DMS 273 (cell line): ENCODE measurements around the gene PRR30.
A peak's percentile ranks its signal among the peaks of the same experiment; 100 is the strongest.
"Not testable (repeated sequence)": the region's sequence is repeated elsewhere in the genome, so short reads cannot be mapped to it uniquely, and the experiment has no call there.

Experiments used
- DNase-seq: peaks from one replicate; lab custom pipeline; 2025; ENCODE audit not compliant: unreplicated experiment; lab: John Stamatoyannopoulos, UW

PRR30 gene

GRCh38 chr2:27139310-27139709 is at the start of gene PRR30:
PRR30 (minus strand) TSS chr2:27139410; CDS start chr2:27138329, 1,081 bp downstream.
- no peak for DNase-seq

GRCh38 chr2:27186613-27187345 is 47.6 kb upstream of the PRR30 start:
- DNase-seq = no peak

GRCh38 chr2:27185331-27186026 is 46.3 kb upstream of the PRR30 start:
- peak; percentile 92 for DNase-seq

- peak; percentile 47 for DNase-seq
Measured at GRCh38 chr2:27184115-27184514, 44.9 kb upstream of the PRR30 start.

- no peak for DNase-seq
Measured at GRCh38 chr2:27182346-27182745, 43.1 kb upstream of the PRR30 start.

- no peak for DNase-seq
Measured at GRCh38 chr2:27179344-27180000, 40.3 kb upstream of the PRR30 start.

- no peak for DNase-seq
Measured at GRCh38 chr2:27178469-27178868, 39.3 kb upstream of the PRR30 start.

- DNase-seq = no peak
Measured at GRCh38 chr2:27177441-27178351, 38.5 kb upstream of the PRR30 start.

GRCh38 chr2:27175781-27176180 is 36.6 kb upstream of the PRR30 start:
- DNase-seq = not testable (repeated sequence)

- no peak for DNase-seq
Measured at GRCh38 chr2:27175330-27175729, 36.1 kb upstream of the PRR30 start.

GRCh38 chr2:27174638-27175037 is 35.4 kb upstream of the PRR30 start:
- DNase-seq = no peak

GRCh38 chr2:27171351-27171848 is 32.2 kb upstream of the PRR30 start:
- no peak for DNase-seq

GRCh38 chr2:27170581-27171337 is 31.5 kb upstream of the PRR30 start:
- no peak for DNase-seq

GRCh38 chr2:27164960-27165763 is 26.0 kb upstream of the PRR30 start:
- DNase-seq = no peak

GRCh38 chr2:27162151-27163121 is 23.2 kb upstream of the PRR30 start:
- no peak for DNase-seq

GRCh38 chr2:27160191-27160590 is 21.0 kb upstream of the PRR30 start:
- DNase-seq = no peak

- DNase-seq = no peak
Measured at GRCh38 chr2:27159271-27159670, 20.1 kb upstream of the PRR30 start.

GRCh38 chr2:27158468-27158867 is 19.3 kb upstream of the PRR30 start:
- no peak for DNase-seq
